Fibroblast of villous mesenchyme (primary cell): ENCODE data around the gene IFI27L2. TPM values are rescaled to one million over a fixed set of nuclear protein-coding genes. Genes with fewer than 3 reads are reported as not detected.
A peak's percentile ranks its signal among the peaks of the same experiment; 100 is the strongest.

Experiments
- DNase-seq: peaks from one replicate; pipeline ENCODE4 v3.0.0-alpha.2; 2010; ENCODE audit warnings: low read depth
- H3K4me3 ChIP-seq: 2 replicates; pipeline ENCODE4 v1.5.1; 2011; ENCODE audit warnings: low read depth, mild to moderate bottlenecking, low read length
- total RNA-seq: library from RNA; depleted of rRNA; stranded (reverse); fragments of >200 nt; gene quantifications from 2 replicates; pipeline ENCODE4 v1.2.3, GENCODE V29; 2012
- TF ChIP-seq, protein P1 (sequence below): IDR thresholded peaks from 2 replicates; pipeline ENCODE4 v1.5.1; 2012; ENCODE audit warnings: low read depth, mild to moderate bottlenecking, low read length; ENCODE audit not compliant: insufficient read depth

The IFI27L2 gene
- total RNA-seq, 1 donor, result 94.1 TPM

DNA sequence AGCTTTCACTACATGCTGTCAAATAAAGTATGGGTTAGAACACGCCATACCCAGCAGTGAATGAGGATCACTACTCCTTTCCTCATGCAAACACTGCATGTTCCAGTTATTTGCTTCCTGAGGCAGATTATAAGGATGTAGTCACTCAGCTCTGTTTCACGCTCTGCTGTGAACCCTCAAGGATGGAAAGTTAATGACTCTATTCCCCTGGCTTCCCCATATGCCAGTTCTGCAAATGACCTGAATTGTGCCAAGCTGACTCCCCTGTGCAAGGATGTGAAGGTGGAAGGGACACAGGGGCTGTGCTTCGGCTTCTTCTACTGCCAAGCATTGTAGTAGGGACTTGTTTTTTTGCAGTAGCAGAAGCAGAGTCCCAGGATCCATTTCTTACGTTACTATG, 41.5 kb downstream of the IFI27L2 start:
- DNase-seq, result no peak
- TF ChIP-seq, protein P1, sequence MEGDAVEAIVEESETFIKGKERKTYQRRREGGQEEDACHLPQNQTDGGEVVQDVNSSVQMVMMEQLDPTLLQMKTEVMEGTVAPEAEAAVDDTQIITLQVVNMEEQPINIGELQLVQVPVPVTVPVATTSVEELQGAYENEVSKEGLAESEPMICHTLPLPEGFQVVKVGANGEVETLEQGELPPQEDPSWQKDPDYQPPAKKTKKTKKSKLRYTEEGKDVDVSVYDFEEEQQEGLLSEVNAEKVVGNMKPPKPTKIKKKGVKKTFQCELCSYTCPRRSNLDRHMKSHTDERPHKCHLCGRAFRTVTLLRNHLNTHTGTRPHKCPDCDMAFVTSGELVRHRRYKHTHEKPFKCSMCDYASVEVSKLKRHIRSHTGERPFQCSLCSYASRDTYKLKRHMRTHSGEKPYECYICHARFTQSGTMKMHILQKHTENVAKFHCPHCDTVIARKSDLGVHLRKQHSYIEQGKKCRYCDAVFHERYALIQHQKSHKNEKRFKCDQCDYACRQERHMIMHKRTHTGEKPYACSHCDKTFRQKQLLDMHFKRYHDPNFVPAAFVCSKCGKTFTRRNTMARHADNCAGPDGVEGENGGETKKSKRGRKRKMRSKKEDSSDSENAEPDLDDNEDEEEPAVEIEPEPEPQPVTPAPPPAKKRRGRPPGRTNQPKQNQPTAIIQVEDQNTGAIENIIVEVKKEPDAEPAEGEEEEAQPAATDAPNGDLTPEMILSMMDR, result no peak
- H3K4me3 ChIP-seq, result no peak overlapping the region

DNA sequence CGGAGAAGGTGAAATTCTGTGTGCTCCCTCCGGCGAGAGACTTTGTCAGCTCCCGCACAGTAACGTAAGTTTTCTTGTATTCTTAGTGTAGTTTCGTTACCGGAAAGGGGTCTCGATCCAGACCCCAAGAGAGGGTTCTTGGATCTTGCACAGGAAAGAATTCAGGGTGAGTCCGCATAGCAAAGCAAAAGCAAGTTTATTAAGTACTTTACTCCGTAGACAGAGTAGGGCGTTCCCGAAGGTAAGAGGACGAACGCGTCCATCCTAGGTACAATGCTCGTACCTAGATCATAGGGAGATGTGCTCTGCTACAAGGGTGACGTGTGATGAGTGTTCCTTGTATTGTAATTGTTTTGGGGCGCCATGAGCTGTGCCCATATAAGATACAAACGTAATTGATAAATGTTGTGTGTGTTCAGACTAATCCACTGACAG, 48.0 kb downstream of the IFI27L2 start:
- TF ChIP-seq, protein P1, result no peak
- peak overlapping the region; percentile 96 for H3K4me3 ChIP-seq
- DNase-seq, result no peak

DNA sequence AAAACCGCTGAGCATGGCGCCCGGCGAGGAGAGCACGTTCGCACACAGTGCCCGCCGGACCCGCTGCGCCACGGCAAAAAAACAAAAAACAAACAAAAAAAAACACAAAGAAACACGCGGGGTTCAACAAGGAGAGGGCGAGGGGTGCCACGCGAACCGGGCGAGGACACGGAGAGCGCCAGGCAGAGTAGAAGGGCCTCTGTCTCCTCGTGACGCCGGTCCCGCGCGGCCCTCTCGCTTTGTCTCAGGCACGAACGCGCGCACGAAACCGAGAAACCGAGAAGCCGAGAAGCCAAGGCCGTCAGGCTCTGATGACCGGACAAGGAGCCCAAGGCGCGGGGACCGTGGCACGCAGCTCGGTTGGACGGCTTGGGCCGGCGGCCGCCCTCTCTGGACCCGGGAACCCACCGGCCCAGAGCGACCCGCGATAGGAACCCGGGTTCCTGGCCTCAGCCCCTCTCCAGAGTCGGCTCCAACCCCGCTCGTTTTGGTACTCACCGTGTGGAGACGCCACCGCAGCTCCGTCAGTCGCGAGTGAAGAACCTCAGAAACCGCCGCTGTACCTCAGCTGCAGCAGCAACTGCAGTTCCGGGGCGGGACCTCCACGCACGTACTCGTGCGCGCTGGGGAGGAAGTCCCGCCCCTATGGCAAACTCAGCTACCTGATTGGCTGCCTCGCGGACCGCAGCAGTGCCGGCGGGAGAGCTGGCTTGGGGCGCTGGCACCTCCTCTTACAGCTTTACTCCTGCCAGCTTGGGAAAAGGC, 48.6 kb downstream of the IFI27L2 start, which contains the start of the genes DDX24 and IFI27L1:
Gene DDX24, minus strand, starts transcription at position 582 of the 765 bp plus-strand sequence. CDS start 1,460 bp downstream, outside the sequence.
Gene IFI27L1, plus strand, starts transcription at position 690 of the 765 bp plus-strand sequence. CDS start 15,628 bp downstream, outside the sequence.
- peak; percentile 95 for DNase-seq
- peak within 1 kb of the TSS; percentile 96 for H3K4me3 ChIP-seq

DNA sequence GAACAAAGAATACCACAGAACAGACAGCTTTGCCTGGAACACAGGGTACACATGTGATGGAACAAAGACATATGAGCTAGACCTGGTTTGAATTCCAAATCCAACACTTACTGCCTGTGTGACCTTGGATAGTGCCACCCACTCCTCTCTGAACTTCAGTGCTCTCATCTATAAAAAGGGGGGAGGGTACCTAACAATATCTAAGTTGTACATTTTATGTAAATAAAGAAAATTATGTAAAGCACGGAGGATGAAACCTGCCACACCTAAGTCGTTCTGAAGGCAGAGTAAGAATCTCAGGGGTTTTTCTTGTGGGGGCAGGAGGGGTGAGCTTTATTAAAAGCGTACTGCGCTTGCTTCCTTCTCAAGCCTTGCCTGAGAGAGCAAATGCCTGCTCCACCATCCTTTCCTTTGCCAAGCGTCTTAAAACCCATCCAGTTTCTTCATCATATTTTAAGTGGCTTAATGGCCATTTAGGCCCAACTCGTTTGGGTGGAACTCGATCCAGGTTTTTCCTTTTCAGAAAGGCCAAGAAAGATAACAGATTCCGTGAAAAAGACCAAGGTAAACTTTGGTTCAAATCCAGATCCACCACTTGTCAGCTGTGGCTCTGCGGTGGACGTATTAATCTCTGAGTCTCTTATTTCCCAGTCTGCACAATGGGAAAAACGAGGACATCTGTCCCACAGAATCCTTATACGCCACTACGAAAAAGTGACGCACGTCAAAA, 49.3 kb downstream of the IFI27L2 start:
- TF ChIP-seq, protein P1, result no peak
- peak overlapping the region; percentile 96 for H3K4me3 ChIP-seq
- peak; percentile 59 for DNase-seq

More for the DNA sequence above, 48.6 kb downstream of the IFI27L2 start, which contains the start of the genes DDX24 and IFI27L1:
- TF ChIP-seq, protein P1, result no peak

DNA sequence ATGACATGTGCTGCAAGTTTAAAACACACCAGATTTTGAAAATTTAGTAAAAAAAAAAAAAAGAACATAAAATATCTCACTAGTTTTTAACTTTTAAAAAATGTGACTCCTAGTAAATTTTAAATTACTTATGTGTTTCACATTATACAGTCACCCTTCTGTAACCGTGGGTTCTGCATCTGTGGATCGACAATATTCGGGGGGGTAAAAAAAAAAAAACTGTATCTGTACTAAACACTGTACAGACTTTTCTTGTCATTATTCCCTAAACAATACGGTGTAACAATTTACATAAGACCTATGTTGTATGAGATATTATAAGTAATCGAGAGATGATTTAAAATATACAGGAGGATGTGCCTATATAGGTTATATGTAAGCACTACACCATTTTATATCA, 51.6 kb downstream of the IFI27L2 start:
- TF ChIP-seq, protein P1, result no peak
- DNase-seq, result no peak
- H3K4me3 ChIP-seq, result peak overlapping the region; percentile 26

Other genes starting within 250 kb of the IFI27L2 start
- gene FAM181A, start 202.3 kb downstream of the IFI27L2 start, total RNA-seq, result not detected in 2 replicates
- 0.86 and 1.9 TPM in 2 replicates for gene ASB2, start 153.0 kb downstream of the IFI27L2 start, total RNA-seq
- not detected in 2 replicates for gene CCDC197, start 132.3 kb downstream of the IFI27L2 start, total RNA-seq
- gene OTUB2, start 103.3 kb downstream of the IFI27L2 start, total RNA-seq, result 0.97 and 1.3 TPM in 2 replicates
- gene DDX24, start 48.4 kb downstream of the IFI27L2 start, total RNA-seq, result 92.1 and 128 TPM in 2 replicates
- gene IFI27L1, start 48.3 kb downstream of the IFI27L2 start, total RNA-seq, result 9.9 and 15.8 TPM in 2 replicates
- gene IFI27, start 18.9 kb downstream of the IFI27L2 start, total RNA-seq, result 51.4 and 103 TPM in 2 replicates
- gene PPP4R4, start 44.7 kb upstream of the IFI27L2 start, total RNA-seq, result under 0.01 and 0.43 TPM in 2 replicates
- not detected in 2 replicates for gene SERPINA10, start 163.7 kb upstream of the IFI27L2 start, total RNA-seq
- gene SERPINA6, start 193.7 kb upstream of the IFI27L2 start, total RNA-seq, result not detected in 2 replicates
- not detected in 2 replicates for gene SERPINA2, start 237.1 kb upstream of the IFI27L2 start, total RNA-seq